Spleen (tissue), 11 donors: Measurements from ENCODE around the gene CLMP. TPM values are rescaled to one million over a fixed set of nuclear protein-coding genes. Genes with fewer than 3 reads are reported as not detected.
A peak's percentile ranks its signal among the peaks of the same experiment; 100 is the strongest.

ENCODE experiments used
- DNase-seq: peaks from one replicate; pipeline ENCODE4 v3.0.0-alpha.2; 2020
- H3K27ac ChIP-seq, 8 donors: fragments of 200-600 bp; sonication (generic) in 7 of 8; 1 replicate in 4 of 8; 2 replicates in 4 of 8; pipeline versions ENCODE4 v1.5.0 to v1.8.0; 2016 to 2021; ENCODE audit warnings: inconsistent platforms in 4 of 8, mild to moderate bottlenecking in 4 of 8, moderate library complexity in 1 of 8
- H3K27me3 ChIP-seq, 7 donors: fragments of 200-600 bp; sonication (generic) in 6 of 7; replicated peaks in 1 of 7; 1 replicate in 4 of 7; 2 replicates in 3 of 7; pipeline versions ENCODE4 v1.5.0 to v1.8.0; 2016 to 2021; ENCODE audit warnings: inconsistent platforms in 3 of 7, mild to moderate bottlenecking in 1 of 7
- H3K36me3 ChIP-seq, 6 donors: fragments of 200-600 bp; sonication (generic) in 5 of 6; 1 replicate in 4 of 6; 2 replicates in 2 of 6; pipeline versions ENCODE4 v1.5.0 to v1.8.0; 2016 to 2021; ENCODE audit warnings: inconsistent platforms in 2 of 6
- H3K4me1 ChIP-seq, 6 donors: fragments of 200-600 bp; sonication (generic) in 5 of 6; 1 replicate in 3 of 6; 2 replicates in 3 of 6; pipeline versions ENCODE4 v1.5.0 to v1.8.0; 2016 to 2021; ENCODE audit warnings: inconsistent platforms in 3 of 6
- H3K4me3 ChIP-seq, 8 donors: fragments of 200-600 bp; sonication (generic) in 7 of 8; 1 replicate in 4 of 8; 2 replicates in 4 of 8; pipeline versions ENCODE4 v1.5.0 to v1.8.0; 2016 to 2021; ENCODE audit warnings: inconsistent platforms in 4 of 8, mild to moderate bottlenecking in 4 of 8, moderate library complexity in 2 of 8
- H3K9me3 ChIP-seq, 8 donors: fragments of 200-600 bp; sonication (generic) in 7 of 8; 1 replicate in 4 of 8; 2 replicates in 4 of 8; pipeline versions ENCODE4 v1.5.0 to v1.8.0; 2016 to 2021; ENCODE audit warnings: inconsistent platforms in 4 of 8
- POLR2A ChIP-seq, 3 donors: fragments of 450-650 bp; IDR thresholded peaks; one replicate each; pipeline ENCODE4 v1.5.1; 2017; ENCODE audit warnings: antibody characterized with exemption in 3 of 3, mild to moderate bottlenecking in 1 of 3
- POLR2AphosphoS5 ChIP-seq, 3 donors: sonication (generic); formaldehyde crosslinking; IDR thresholded peaks; one replicate each; pipeline ENCODE4 v1.5.1; 2017; ENCODE audit warnings: antibody characterized with exemption in 3 of 3
- WGBS, 5 donors: extraction: QIAGEN DNeasy Blood & Tissue Kit in 3 of 5; methylation state at CpG; one replicate each; pipeline versions ENCODE4 v1.1.5 to v1.1.7; 2013 to 2018; 5-methylcytosine and 5-hydroxymethylcytosine counted together
- intact Hi-C: fragments of 100-400 bp; cut with DNase I; formaldehyde crosslinking; loops from one replicate; pipeline ENCODE4 v1.15.0; 2023; ENCODE audit warnings: low total_unique reads
- polyA plus RNA-seq, 3 donors: library from polyadenylated mRNA; stranded (reverse); fragments of 200-250 nt; gene quantifications; one replicate each; pipeline ENCODE4 v1.2.1, GENCODE V29; 2013
- total RNA-seq, 7 donors: library from RNA; depleted of rRNA in 3 of 7; stranded (reverse); fragments of >200 nt in 3 of 7; fragmentation: NEBNext Ultra II Directional in 4 of 7; extraction: Animal tissue kit (Norgen Biotek cat#: 25700) in 4 of 7; gene quantifications; one replicate each; pipeline versions ENCODE4 v1.1.0 to v1.2.1, GENCODE V29; 2016 to 2021
- TF ChIP-seq, protein P1 (sequence below), 11 experiments: fragments of 200-600 bp in 7 of 11; fragments of 450-650 bp in 4 of 11; sonication (generic) in 4 of 11; IDR thresholded peaks in 8 of 11; conservative IDR thresholded peaks in 3 of 11; 1 replicate in 7 of 11; 2 replicates in 4 of 11; pipeline versions ENCODE4 v1.4.0 to v1.8.0; 2016 to 2021; ENCODE audit warnings: antibody characterized with exemption in 11 of 11, inconsistent platforms in 4 of 11, mild to moderate bottlenecking in 1 of 11
- donor health status: healthy with polysubstance abuse.
- donor health status: DM: no; HTN: no; CAD: no; lungs with moderate emphysema.
- donor health status: DM: no; HTN: no; CAD: no.
- donor health status: Bipolar disorder and iron deficiency.
- donor health status: healthy.
- donor health status: DM: no; HTN: no; CAD: no.
- donor health status: DM: yes; HTN: yes; CAD: no.

Gene CLMP
- total and polyA plus RNA-seq, 10 donors = 3.1 to 36.5 (median 13.1) TPM

DNA sequence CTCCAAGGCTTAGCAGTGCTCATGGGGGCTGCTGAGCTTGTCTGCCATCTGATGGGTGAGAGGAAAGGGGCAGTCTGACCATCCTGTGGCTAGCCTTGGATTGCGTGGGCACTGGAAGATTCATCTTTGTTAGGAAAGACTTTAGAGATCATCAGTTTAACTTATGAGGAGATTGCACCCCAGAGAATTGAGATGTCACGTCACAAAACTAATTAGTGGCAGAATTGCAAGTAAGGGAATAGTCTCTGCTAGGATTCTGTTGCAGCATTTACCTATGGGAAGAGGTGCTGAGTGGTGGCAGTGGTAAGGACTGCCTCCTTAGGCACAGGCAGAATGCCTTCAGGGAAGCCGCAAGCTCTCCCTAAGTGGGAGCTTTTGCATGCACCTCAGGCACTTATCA, 90.4 kb downstream of the CLMP start:
- H3K27ac ChIP-seq = peak overlapping the region in 1 of 8 donors; percentile 36
- H3K36me3 ChIP-seq = no peaks in the 10 kb centered on the region
- no peaks in the 10 kb centered on the region for H3K9me3 ChIP-seq
- intact Hi-C loops = no loop called here
- no peaks in the 10 kb centered on the region for H3K27me3 ChIP-seq
- no peak overlapping the region for H3K4me3 ChIP-seq
- TF ChIP-seq POLR2AphosphoS5 (IDR thresholded peaks at IDR 0.05) = no peak
- TF ChIP-seq, protein P1, sequence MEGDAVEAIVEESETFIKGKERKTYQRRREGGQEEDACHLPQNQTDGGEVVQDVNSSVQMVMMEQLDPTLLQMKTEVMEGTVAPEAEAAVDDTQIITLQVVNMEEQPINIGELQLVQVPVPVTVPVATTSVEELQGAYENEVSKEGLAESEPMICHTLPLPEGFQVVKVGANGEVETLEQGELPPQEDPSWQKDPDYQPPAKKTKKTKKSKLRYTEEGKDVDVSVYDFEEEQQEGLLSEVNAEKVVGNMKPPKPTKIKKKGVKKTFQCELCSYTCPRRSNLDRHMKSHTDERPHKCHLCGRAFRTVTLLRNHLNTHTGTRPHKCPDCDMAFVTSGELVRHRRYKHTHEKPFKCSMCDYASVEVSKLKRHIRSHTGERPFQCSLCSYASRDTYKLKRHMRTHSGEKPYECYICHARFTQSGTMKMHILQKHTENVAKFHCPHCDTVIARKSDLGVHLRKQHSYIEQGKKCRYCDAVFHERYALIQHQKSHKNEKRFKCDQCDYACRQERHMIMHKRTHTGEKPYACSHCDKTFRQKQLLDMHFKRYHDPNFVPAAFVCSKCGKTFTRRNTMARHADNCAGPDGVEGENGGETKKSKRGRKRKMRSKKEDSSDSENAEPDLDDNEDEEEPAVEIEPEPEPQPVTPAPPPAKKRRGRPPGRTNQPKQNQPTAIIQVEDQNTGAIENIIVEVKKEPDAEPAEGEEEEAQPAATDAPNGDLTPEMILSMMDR (IDR thresholded peaks at IDR 0.05 in 8 of 11, conservative IDR thresholded peaks at IDR 0.05 in 3 of 11) = no peak
- no peak for TF ChIP-seq POLR2A (IDR thresholded peaks at IDR 0.05)
- H3K4me1 ChIP-seq = peaks cover 11 to 43% (median 23%) of the 10 kb centered on the region in 6 donors
- no peak for DNase-seq
- 91 to 94% (median 93%) methylated on average over 3 of the region's 3 CpGs for WGBS, 5 donors

DNA sequence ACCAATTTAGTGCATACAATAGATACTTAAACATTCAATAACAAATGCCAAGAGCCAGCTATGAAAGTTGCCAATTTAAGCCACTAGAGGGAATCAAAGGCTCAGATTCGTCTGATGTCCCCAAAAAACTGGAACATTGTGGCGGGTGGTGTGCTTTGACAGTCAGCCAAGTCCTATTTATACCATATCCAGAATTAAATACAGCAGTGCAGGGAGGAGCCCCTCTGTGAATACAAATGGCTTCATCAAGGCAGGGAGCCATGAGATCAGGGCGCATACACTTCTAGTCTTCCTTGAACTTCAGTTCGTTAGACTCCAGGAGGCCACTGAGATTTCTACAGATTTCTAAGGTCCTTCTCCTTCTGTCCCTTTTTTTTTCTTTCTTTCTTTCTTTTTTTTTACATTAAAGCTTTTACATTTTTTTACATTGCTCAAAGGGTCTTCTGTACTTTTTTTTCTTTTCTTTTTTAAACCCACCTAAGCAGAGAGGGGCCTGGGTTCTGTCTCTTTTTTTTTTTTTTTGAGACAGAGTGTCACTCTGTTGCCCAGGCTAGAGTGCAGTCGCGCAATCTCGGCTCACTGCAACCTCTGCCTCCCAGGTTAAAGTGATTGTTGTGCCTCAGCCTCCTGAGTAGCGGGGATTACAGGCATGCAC, 91.6 kb downstream of the CLMP start:
- no peaks in the 10 kb centered on the region for H3K27me3 ChIP-seq
- peaks cover 11 to 43% (median 23%) of the 10 kb centered on the region in 6 donors for H3K4me1 ChIP-seq
- no peaks in the 10 kb centered on the region for H3K36me3 ChIP-seq
- 57 to 65% (median 58%) methylated on average over 8 of the region's 8 CpGs for WGBS, 5 donors
- intact Hi-C loops = no loop called here
- DNase-seq = no peak
- H3K4me3 ChIP-seq = no peak overlapping the region
- peak overlapping the region in 4 of 8 donors; percentile 23 to 49 (median 38) for H3K27ac ChIP-seq
- TF ChIP-seq POLR2AphosphoS5 (IDR thresholded peaks at IDR 0.05) = no peak
- TF ChIP-seq, protein P1 (IDR thresholded peaks at IDR 0.05 in 8 of 11, conservative IDR thresholded peaks at IDR 0.05 in 3 of 11) = peak; percentile 28 to 77 (median 70)
- no peak for TF ChIP-seq POLR2A (IDR thresholded peaks at IDR 0.05)
- no peaks in the 10 kb centered on the region for H3K9me3 ChIP-seq

DNA sequence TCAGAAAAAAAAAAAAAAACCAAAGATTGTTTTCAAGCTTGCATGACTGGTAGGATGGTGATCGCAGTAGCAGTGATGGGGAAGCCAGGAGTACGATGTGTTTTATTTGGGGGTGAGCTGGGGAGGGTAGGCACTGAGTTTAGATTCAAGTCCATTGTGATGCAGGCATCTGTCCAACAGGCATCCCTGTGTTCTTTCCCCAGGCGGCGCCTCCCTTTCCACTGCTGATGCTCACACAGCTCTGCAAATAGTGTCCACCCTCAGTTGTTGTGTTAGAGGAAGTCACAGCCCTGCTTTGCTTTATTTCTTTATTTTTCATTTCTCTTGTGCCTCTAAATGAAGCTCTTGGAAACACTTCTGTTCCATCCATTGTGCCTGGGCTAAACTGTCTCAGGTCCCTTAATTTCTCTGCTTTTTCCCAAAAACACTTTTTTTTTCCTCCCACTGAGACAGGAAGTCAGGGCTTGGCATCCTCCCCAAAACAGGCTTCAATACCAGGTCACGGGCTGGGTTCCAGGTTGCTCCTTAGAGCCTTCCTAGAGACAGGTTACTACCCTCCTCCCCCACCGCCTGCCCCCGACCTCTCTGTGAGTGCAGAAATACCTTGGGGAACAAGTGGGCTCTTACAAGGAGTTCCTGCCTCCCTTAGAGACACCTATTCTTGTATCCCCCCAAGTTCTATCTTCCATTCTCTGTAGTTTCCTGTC, 94.5 kb downstream of the CLMP start:
- H3K9me3 ChIP-seq = no peaks in the 10 kb centered on the region
- peak overlapping the region in 7 of 8 donors; percentile 15 to 71 (median 65) for H3K27ac ChIP-seq
- no peaks in the 10 kb centered on the region for H3K36me3 ChIP-seq
- TF ChIP-seq POLR2A (IDR thresholded peaks at IDR 0.05) (no peak), POLR2AphosphoS5 (IDR thresholded peaks at IDR 0.05) (no peak)
- TF ChIP-seq, protein P1 (IDR thresholded peaks at IDR 0.05 in 8 of 11, conservative IDR thresholded peaks at IDR 0.05 in 3 of 11) = no peak
- intact Hi-C loops = no loop called here
- no peak for DNase-seq
- WGBS, 5 donors = 54 to 69% (median 56%) methylated on average over 7 of the region's 7 CpGs
- H3K27me3 ChIP-seq = no peaks in the 10 kb centered on the region
- peaks cover 11 to 43% (median 23%) of the 10 kb centered on the region in 6 donors for H3K4me1 ChIP-seq
- H3K4me3 ChIP-seq = no peak overlapping the region

DNA sequence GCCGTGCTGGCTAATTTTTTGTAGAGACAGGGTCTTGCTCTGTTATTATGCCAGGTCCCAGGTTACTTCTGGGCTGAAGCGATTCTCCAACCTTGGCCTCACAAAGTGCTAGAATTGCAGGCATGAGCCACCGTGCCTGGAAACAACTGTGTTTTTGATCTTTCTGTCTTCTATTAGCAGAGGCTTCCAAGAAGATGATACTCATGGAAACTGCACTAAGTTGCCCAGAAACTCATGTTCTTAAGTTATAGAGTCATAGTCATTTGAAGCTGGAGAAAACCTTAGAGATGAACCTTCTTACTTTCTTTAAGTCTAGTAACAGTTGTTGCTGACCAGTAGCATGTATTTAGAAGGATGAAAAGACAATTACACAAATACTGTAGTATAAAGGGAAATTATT, 96.1 kb downstream of the CLMP start:
- H3K27ac ChIP-seq = no peak overlapping the region
- intact Hi-C loops = no loop called here
- no peaks in the 10 kb centered on the region for H3K36me3 ChIP-seq
- H3K27me3 ChIP-seq = no peaks in the 10 kb centered on the region
- TF ChIP-seq POLR2AphosphoS5 (IDR thresholded peaks at IDR 0.05) (no peak), POLR2A (IDR thresholded peaks at IDR 0.05) (no peak)
- TF ChIP-seq, protein P1 (IDR thresholded peaks at IDR 0.05 in 8 of 11, conservative IDR thresholded peaks at IDR 0.05 in 3 of 11) = no peak
- WGBS, 5 donors = 64 to 96% (median 89%) methylated on average over 3 of the region's 3 CpGs
- no peaks in the 10 kb centered on the region for H3K9me3 ChIP-seq
- DNase-seq = no peak
- H3K4me1 ChIP-seq = peaks cover 11 to 34% (median 23%) of the 10 kb centered on the region in 6 donors
- no peak overlapping the region for H3K4me3 ChIP-seq
